DND-41 (cell line): ENCODE results near the gene HECTD2.
"Not testable (repeated sequence)": the region's sequence is repeated elsewhere in the genome, so short reads cannot be mapped to it uniquely, and the experiment has no call there.

Experiments used
- EZH2 ChIP-seq: IDR thresholded peaks from 3 replicates; pipeline ENCODE4 v1.6.1; 2012; ENCODE audit warnings: borderline replicate concordance, low read depth, mild to moderate bottlenecking, moderate library complexity, low read length, inconsistent platforms; ENCODE audit not compliant: severe bottlenecking
- TF ChIP-seq, protein P1 (sequence below): IDR thresholded peaks from 2 replicates; pipeline ENCODE4 v1.5.1; 2012; ENCODE audit warnings: borderline replicate concordance, low read length, moderate library complexity, mild to moderate bottlenecking; ENCODE audit not compliant: poor library complexity, severe bottlenecking; ENCODE audit errors: extremely low read depth

DNA sequence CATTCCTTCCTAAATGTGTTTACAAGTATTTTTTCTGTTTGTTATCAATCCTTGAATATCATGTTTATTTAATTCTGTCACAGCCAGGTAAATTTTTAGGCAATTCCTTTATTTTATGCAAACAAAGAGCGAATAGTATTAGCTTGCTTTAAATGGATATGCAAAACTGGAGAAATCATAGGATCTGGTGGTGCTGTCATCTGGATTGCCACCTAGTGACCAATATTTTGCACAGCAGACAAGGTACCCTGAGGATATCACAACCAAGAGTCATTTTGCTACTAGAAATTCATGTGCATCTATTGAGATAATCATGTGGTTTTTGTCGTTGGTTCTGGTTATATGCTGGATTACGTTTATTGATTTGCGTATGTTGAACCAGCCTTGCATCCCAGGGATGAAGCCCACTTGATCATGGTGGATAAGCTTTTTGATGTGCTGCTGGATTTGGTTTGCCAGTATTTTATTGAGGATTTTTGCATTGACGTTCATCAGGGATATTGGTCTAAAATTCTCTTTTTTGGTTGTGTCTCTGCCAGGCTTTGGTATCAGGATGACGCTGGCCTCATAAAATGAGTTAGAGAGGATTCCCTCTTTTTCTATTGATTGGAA, 40.1 kb upstream of the HECTD2 start:
- TF ChIP-seq, protein P1, sequence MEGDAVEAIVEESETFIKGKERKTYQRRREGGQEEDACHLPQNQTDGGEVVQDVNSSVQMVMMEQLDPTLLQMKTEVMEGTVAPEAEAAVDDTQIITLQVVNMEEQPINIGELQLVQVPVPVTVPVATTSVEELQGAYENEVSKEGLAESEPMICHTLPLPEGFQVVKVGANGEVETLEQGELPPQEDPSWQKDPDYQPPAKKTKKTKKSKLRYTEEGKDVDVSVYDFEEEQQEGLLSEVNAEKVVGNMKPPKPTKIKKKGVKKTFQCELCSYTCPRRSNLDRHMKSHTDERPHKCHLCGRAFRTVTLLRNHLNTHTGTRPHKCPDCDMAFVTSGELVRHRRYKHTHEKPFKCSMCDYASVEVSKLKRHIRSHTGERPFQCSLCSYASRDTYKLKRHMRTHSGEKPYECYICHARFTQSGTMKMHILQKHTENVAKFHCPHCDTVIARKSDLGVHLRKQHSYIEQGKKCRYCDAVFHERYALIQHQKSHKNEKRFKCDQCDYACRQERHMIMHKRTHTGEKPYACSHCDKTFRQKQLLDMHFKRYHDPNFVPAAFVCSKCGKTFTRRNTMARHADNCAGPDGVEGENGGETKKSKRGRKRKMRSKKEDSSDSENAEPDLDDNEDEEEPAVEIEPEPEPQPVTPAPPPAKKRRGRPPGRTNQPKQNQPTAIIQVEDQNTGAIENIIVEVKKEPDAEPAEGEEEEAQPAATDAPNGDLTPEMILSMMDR, result peak; percentile 58
- TF ChIP-seq EZH2, result not testable (repeated sequence)
